Activated gamma-delta T cell treated with anti-CD3 and anti-CD28 coated beads, Interleukin-2, amount 50 U/mL, for 16 hours (primary cell): ENCODE data around the gene STOML1.

Source experiments
- DNase-seq: peaks from one replicate; pipeline ENCODE4 v3.0.0-alpha.2; 2020; ENCODE audit warnings: low read depth

The STOML1 gene

GRCh38 chr15:73991726-73992593, at the start of gene STOML1:
STOML1 (minus strand) TSS chr15:73992295; CDS start chr15:73992223, 72 bp downstream.
- DNase-seq = peak; percentile 89

- DNase-seq = no peak
These were observed 49.2 kb upstream of the STOML1 start for GRCh38 chr15:74041311-74041756.

GRCh38 chr15:74040109-74040850, 48.2 kb upstream of the STOML1 start:
- no peak for DNase-seq

GRCh38 chr15:74039656-74040010, 47.5 kb upstream of the STOML1 start:
- DNase-seq = no peak

GRCh38 chr15:74038707-74039655, 46.9 kb upstream of the STOML1 start:
- no peak for DNase-seq

GRCh38 chr15:74037171-74038117, 45.3 kb upstream of the STOML1 start:
- no peak for DNase-seq

GRCh38 chr15:74036271-74037170, 44.4 kb upstream of the STOML1 start:
- DNase-seq = no peak

GRCh38 chr15:74035121-74036017, 43.3 kb upstream of the STOML1 start:
- DNase-seq = no peak

- no peak for DNase-seq
These were observed 42.2 kb upstream of the STOML1 start for GRCh38 chr15:74034206-74034755.

GRCh38 chr15:74032606-74033561, 40.8 kb upstream of the STOML1 start:
- no peak for DNase-seq

- no peak for DNase-seq
These were observed 40.0 kb upstream of the STOML1 start for GRCh38 chr15:74032046-74032445.

- DNase-seq = no peak
These were observed 36.6 kb upstream of the STOML1 start for GRCh38 chr15:74028646-74029045.

- no peak for DNase-seq
These were observed 35.6 kb upstream of the STOML1 start for GRCh38 chr15:74027688-74028087.

GRCh38 chr15:74025436-74025835, 33.3 kb upstream of the STOML1 start:
- DNase-seq = no peak

GRCh38 chr15:74024687-74025086, 32.6 kb upstream of the STOML1 start:
- no peak for DNase-seq

- no peak for DNase-seq
These were observed 30.8 kb upstream of the STOML1 start for GRCh38 chr15:74022706-74023470.

- DNase-seq = no peak
These were observed 27.6 kb upstream of the STOML1 start for GRCh38 chr15:74019734-74020133.
